BJ (cell line): ENCODE results near the gene MBOAT7. TPM values are rescaled to one million over a fixed set of nuclear protein-coding genes. Genes with fewer than 3 reads are reported as not detected.
A peak's percentile ranks its signal among the peaks of the same experiment; 100 is the strongest.
"Not testable (repeated sequence)": the region's sequence is repeated elsewhere in the genome, so short reads cannot be mapped to it uniquely, and the experiment has no call there.

ENCODE experiments used
- CTCF ChIA-PET: fragments of 350-600 bp; formaldehyde crosslinking; extraction: SDS; loops from one replicate; lab custom pipeline; 2021; ENCODE audit warnings: antibody characterized with exemption, inconsistent platforms; lab: Yijun Ruan, JAX
- POLR2A ChIA-PET: fragments of 300-600 bp; sonication (Branson Sonifier 250); formaldehyde crosslinking; extraction: SDS; loops from one replicate; lab custom pipeline; 2021; ENCODE audit warnings: antibody characterized with exemption; lab: Charles Lee
- DNase-seq: peaks from one replicate; pipeline ENCODE4 v3.0.0-alpha.2; 2011; ENCODE audit warnings: low read depth
- H3K27me3 ChIP-seq: 2 replicates; pipeline ENCODE4 v1.6.0; 2011; ENCODE audit warnings: low read length; ENCODE audit not compliant: control insufficient read depth, insufficient read depth
- H3K36me3 ChIP-seq: 2 replicates; pipeline ENCODE4 v1.5.1; 2011; ENCODE audit warnings: low read length; ENCODE audit not compliant: control insufficient read depth, insufficient read depth
- H3K4me3 ChIP-seq: 2 replicates; pipeline ENCODE4 v1.5.1; 2011; ENCODE audit warnings: low read depth, mild to moderate bottlenecking, control low read depth, low read length
- CTCF ChIP-seq: IDR thresholded peaks from 2 replicates; pipeline ENCODE4 v1.5.1; 2011; ENCODE audit warnings: low read depth, mild to moderate bottlenecking, control low read depth, inconsistent platforms, low read length, moderate library complexity; ENCODE audit not compliant: insufficient read depth
- polyA plus RNA-seq: library from polyadenylated mRNA; depleted of rRNA; stranded (reverse); fragments of >200 nt; gene quantifications from 2 replicates; pipeline ENCODE4 v1.2.3, GENCODE V29; 2011

The MBOAT7 gene
- polyA plus RNA-seq, 1 experiment: 101 TPM

DNA sequence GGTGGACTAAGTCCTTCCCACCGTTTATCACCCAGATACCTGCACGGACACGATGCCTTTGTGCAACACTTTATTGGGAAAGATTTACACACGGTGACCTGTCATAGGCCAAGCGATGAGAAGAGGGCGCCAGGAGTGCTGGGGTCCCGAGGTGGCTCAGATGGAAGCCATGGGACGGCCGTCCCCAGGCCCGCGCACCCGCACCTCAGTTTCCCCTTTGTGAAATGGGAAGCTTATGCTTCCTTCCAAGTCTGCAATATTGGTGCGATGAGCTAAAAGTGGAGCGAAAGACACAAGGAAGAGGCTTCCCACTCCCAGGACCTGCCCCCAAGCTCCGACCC lies 16.1 kb downstream of the MBOAT7 start:
- DNase-seq: no peak
- POLR2A ChIA-PET: interaction anchor here (0.6 kb wide), 1 partner anchor 260 kb away, joined by 7 read pairs; no protein-coding TSS in a partner anchor
- Histone ChIP-seq H3K27me3 (no peaks in the 10 kb centered on the region), H3K36me3 (peaks cover 9% of the 10 kb centered on the region), H3K4me3 (no peak overlapping the region)
- CTCF ChIA-PET: interaction anchor here (0.8 to 2.2 kb wide), 2 partner anchors 14 to 16 kb away, joined by 3 to 7 read pairs; partner anchors contain the start of genes LENG1 and MBOAT7
- TF ChIP-seq CTCF: no peak

GRCh38 chr19:54172471-54173358 lies 16.7 kb downstream of the MBOAT7 start, which contains the start of gene TMC4:
Gene TMC4, minus strand, starts transcription at chr19:54173160. Its CDS starts 43 bp downstream, at chr19:54173117.
- Histone ChIP-seq H3K4me3 (no peak within 1 kb of the TSS), H3K27me3 (no peaks in the 10 kb centered on the region), H3K36me3 (peaks cover 7% of the 10 kb centered on the region)
- ChIA-PET POLR2A (interaction anchor here (0.6 kb wide), 1 partner anchor 261 kb away, joined by 7 read pairs; no protein-coding TSS in a partner anchor), CTCF (interaction anchor here (2.2 kb wide), 1 partner anchor 13 kb away, joined by 7 read pairs; the partner anchor contains the start of gene LENG1)
- no peak for DNase-seq
- no peak for TF ChIP-seq CTCF

- POLR2A ChIA-PET: not testable (repeated sequence)
- CTCF ChIA-PET: interaction anchor here (1.0 to 2.4 kb wide), 3 partner anchors 10 to 17 kb away, joined by 4 to 9 read pairs (median 7); partner anchors contain the start of genes LENG1 and MBOAT7
Observed at GRCh38 chr19:54171736-54172431, 17.5 kb downstream of the MBOAT7 start.

DNA sequence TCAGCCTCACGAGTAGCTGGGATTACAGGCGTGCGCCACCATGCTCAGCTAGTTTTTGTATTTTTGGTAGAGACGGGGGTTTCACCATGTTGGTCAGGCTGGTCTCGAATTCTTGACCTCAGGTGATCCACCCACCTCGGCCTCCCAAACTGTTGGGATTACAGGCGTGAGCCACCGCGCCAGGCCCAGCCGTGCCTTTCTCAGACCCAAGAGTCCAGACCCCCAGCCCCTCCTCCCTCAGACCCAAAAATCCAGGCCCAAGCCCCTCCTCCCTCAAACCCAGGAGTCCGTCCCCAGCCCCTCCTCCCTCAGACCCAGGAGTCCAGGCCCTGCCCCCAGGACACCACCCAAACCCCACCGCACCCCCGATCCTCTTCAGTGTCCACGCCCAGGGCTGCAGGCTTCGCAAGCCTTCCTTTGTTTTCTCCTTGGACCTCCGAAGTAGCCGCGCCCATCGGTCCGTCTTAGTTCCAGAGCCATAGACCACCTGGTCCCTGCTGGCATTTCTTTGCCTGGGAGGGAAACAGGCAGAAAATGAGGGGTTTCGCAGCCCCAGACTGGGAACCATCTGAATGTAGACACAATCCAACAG lies 20.1 kb downstream of the MBOAT7 start:
- H3K27me3 ChIP-seq: no peaks in the 10 kb centered on the region
- DNase-seq: no peak
- TF ChIP-seq CTCF: no peak
- ChIA-PET POLR2A (no interaction called here), CTCF (interaction anchor here (0.6 to 2.4 kb wide), 16 partner anchors 8 to 222 kb away, joined by 3 to 11 read pairs (median 4); partner anchors contain the start of genes LENG1, MBOAT7 and TSEN34)
- H3K4me3 ChIP-seq: no peak overlapping the region
- H3K36me3 ChIP-seq: no peaks in the 10 kb centered on the region; the same call in none of the 2 replicates

More at GRCh38 chr19:54171736-54172431, 17.5 kb downstream of the MBOAT7 start:
- not testable (repeated sequence) for DNase-seq, H3K4me3 ChIP-seq, H3K27me3 ChIP-seq, H3K36me3 ChIP-seq

- no peaks in the 10 kb centered on the region for H3K36me3 ChIP-seq
- TF ChIP-seq CTCF: peak; percentile 91
- ChIA-PET CTCF (interaction anchor here (0.6 to 2.2 kb wide), 15 partner anchors 9 to 223 kb away, joined by 3 to 12 read pairs (median 5); partner anchors contain the start of genes LENG1, MBOAT7 and TSEN34), POLR2A (no interaction called here)
- no peak overlapping the region for H3K4me3 ChIP-seq
- no peak for DNase-seq
- H3K27me3 ChIP-seq: no peaks in the 10 kb centered on the region
Observed at GRCh38 chr19:54168174-54168917, 21.0 kb downstream of the MBOAT7 start.
